ENCODE data around the gene HOXD1.

DNA sequence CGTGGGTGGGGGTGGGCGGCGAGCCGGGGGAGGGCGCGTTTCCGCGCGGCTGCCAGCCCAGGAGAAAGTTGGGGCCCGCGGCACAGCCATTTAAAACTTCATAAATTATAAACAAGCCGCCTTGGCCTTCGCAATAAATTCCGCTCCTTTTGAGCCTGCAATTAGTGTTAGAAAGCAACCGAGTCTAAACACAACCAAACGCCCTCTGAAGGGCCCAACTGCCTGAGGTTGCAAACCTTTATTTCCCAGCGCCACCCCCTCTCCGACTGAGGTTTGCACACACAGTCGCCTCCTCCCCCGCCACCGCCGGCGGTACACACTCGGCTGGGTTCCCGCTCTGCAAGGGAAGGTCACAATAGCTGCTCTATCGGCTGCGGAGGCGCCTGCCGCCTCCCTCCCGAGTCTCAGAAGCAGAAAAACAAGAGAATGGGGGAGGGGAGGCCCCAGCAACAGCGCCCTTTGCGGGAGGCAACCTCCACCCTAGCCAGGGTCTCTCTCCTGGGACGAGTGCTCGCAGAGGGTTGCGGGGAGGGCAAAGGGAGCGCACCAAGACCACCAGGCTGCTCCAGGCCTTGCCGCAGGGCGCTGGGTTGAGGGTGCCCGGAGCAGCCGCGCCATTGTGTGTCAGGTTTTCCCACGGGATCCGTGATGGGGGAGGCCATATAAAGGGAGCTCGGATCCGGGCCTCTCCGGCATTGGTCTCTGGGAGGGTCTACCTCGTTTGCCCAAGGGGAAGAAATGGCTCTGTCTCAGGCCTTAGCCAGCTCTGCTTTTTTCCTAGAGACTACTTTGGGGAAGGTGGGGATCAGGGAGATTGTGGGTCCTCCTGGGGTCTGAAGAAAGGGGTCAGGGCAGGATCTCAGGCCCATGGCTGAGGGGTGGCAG, 13.4 kb upstream of the HOXD1 start:
- TF ChIP-seq POLR2A (IDR thresholded peaks at IDR 0.05) (no peak), POLR2AphosphoS5 (IDR thresholded peaks at IDR 0.05) (no peak)
